Measurements from ENCODE around the gene YJEFN3. TPM values are rescaled to one million over a fixed set of nuclear protein-coding genes. Genes with fewer than 3 reads are reported as not detected.

The YJEFN3 gene
- total RNA-seq, 1 experiment from 2014 or later = 16.6 TPM

DNA sequence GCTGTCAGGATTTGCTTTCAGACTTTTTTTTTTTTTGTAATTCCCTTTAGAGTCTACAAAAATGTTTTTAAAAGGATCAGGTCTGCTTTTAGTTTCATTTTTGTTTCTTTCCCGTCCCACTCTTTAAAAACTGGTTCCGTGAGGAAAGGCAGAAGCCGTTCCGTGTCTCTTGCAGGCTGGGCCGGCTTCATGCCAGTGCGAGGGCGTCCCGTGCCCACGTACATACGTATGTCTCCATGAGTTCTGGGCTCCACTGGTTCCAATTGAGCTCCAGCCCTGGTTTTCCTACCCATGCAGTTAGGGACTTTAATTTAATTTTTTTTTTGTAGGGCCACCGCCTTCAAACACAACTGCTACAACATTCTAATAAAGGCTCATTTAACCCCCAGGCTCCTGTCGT is 22.1 kb upstream of the YJEFN3 start:
- Histone ChIP-seq H3T11ph (ENCODE audit: low read length) (no peak overlapping the region), H2BK5ac (ENCODE audit: insufficient read length, low read length) (no peak overlapping the region), H3K23ac (ENCODE audit: insufficient read length, low read depth, low read length) (no peak overlapping the region), H3K9me3 (ENCODE audit: control insufficient read depth, low read depth, low read length) (no peaks in the 10 kb centered on the region), H3K18ac (ENCODE audit: insufficient read length, low read depth, low read length) (no peak overlapping the region), H4K8ac (replicated peaks; ENCODE audit: insufficient read length, low read depth, low read length) (no peak overlapping the region), H3K27me3 (ENCODE audit: insufficient read depth, low read length) (no peaks in the 10 kb centered on the region), H3K79me2 (ENCODE audit: insufficient read depth, low read length) (no peaks in the 10 kb centered on the region), H3K4me2 (ENCODE audit: insufficient read depth, insufficient read length, low read length) (no peak overlapping the region), H2BK12ac (ENCODE audit: insufficient read length, low read depth, low read length) (no peak overlapping the region), H2BK15ac (ENCODE audit: low read depth, low read length) (no peak overlapping the region), H2BK120ac (ENCODE audit: low read depth, low read length, poor library complexity, severe bottlenecking) (no peak overlapping the region), H3K4me1 (ENCODE audit: insufficient read depth, low read length) (no peaks in the 10 kb centered on the region), H3K14ac (ENCODE audit: insufficient read depth, low read length) (no peak overlapping the region), H4K91ac (ENCODE audit: insufficient read length, low read depth, low read length) (no peak overlapping the region), H3K23me2 (ENCODE audit: insufficient read length, low read depth, low read length, poor library complexity, severe bottlenecking) (no peaks in the 10 kb centered on the region), H3K56ac (ENCODE audit: insufficient read length, low read depth, low read length) (no peak overlapping the region), H2AFZ (ENCODE audit: low read length) (no peak overlapping the region), H3K27ac (ENCODE audit: insufficient read length, low read depth, low read length) (no peak overlapping the region), H4K20me1 (ENCODE audit: control insufficient read depth, insufficient read depth, insufficient read length) (no peaks in the 10 kb centered on the region), H3K4ac (ENCODE audit: low read depth, low read length) (no peak overlapping the region), H2AK5ac (ENCODE audit: insufficient read length, low read length) (no peak overlapping the region), H2BK20ac (ENCODE audit: low read depth, low read length, poor library complexity, severe bottlenecking) (no peak overlapping the region), H3K79me1 (ENCODE audit: insufficient read depth, low read depth, low read length, poor library complexity, severe bottlenecking) (no peaks in the 10 kb centered on the region), H3K9ac (ENCODE audit: extremely low read depth, insufficient read length, low read length) (no peak overlapping the region), H4K5ac (ENCODE audit: insufficient read length, low read depth, low read length) (no peak overlapping the region)
- Mint-ChIP-seq H3K27ac (peak overlapping the region in 1 of 3 experiments; percentile 58; a peak in 1 of 7 replicates), H3K4me3 (no peak overlapping the region), H3K27me3 (ENCODE audit: low read depth) (peaks cover 4% of the 10 kb centered on the region; the same call in 1 of the 2 replicates), H3K36me3 (ENCODE audit: insufficient read depth in 1 of 3, low read depth in 3 of 3) (peaks cover 30 to 63% (median 56%) of the 10 kb centered on the region in 3 experiments), H3K4me1 (peaks cover 0 to 10% of the 10 kb centered on the region in 2 experiments; a peak in 2 of 4 replicates), H3K9me3 (no peaks in the 10 kb centered on the region)
- DNase-seq = no peak
- no CpG with 5 or more reads among the region's 12 CpGs for WGBS (ENCODE audit: extremely low coverage, insufficient read length, low lambda C conversion rate)
- TF ChIP-seq, protein P1, sequence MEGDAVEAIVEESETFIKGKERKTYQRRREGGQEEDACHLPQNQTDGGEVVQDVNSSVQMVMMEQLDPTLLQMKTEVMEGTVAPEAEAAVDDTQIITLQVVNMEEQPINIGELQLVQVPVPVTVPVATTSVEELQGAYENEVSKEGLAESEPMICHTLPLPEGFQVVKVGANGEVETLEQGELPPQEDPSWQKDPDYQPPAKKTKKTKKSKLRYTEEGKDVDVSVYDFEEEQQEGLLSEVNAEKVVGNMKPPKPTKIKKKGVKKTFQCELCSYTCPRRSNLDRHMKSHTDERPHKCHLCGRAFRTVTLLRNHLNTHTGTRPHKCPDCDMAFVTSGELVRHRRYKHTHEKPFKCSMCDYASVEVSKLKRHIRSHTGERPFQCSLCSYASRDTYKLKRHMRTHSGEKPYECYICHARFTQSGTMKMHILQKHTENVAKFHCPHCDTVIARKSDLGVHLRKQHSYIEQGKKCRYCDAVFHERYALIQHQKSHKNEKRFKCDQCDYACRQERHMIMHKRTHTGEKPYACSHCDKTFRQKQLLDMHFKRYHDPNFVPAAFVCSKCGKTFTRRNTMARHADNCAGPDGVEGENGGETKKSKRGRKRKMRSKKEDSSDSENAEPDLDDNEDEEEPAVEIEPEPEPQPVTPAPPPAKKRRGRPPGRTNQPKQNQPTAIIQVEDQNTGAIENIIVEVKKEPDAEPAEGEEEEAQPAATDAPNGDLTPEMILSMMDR (conservative IDR thresholded peaks at IDR 0.05) = no peak

All from H9 (cell line).